Adrenal gland (tissue), 5 donors: ENCODE data around the gene ADA.

ENCODE experiments used
- POLR2A ChIP-seq, 2 donors: fragments of 450-650 bp; IDR thresholded peaks; one replicate each; pipeline ENCODE4 v1.6.1; 2017; ENCODE audit warnings: antibody characterized with exemption in 2 of 2, mild to moderate bottlenecking in 2 of 2, moderate library complexity in 1 of 2
- TF ChIP-seq, protein P1 (sequence below), 6 experiments: fragments of 450-650 bp in 4 of 6; fragments of 200-600 bp in 2 of 6; sonication (generic) in 1 of 6; IDR thresholded peaks; 1 replicate in 5 of 6; 2 replicates in 1 of 6; pipeline versions ENCODE4 v1.5.1 to v1.8.0; 2016 to 2021; ENCODE audit warnings: antibody characterized with exemption in 6 of 6, mild to moderate bottlenecking in 2 of 6, moderate library complexity in 1 of 6
- donor health status: DM: no; HTN: no; CAD: no.

DNA sequence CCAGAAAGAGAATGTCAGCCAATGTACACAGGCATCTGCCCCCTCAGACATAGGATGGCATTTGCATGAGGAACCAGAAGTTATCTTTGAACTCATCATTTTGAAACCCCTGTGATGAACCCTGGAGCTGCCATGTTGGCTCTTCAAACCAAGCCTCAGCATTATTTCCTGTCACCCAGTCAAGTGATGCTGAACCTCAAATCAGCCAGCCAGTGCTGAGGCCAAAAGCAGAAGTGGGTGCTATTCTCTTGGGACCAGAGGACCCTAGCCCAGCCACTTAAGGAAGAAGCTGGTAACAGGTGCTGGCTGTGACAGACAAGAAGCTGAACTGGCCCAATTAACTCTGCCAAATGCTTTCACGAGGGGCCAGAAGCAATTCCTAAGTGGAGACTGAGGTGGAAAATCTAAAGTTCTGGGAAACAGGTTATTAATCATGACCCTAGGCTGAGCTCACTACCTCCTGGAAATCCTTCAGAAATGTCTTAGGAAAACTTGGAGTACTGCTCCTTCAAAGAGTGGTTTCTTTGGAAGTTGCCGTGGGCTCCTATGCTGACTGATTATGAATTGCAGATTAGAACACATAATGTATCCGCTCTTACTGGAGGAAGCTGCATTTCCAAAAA is 65.1 kb downstream of the ADA start:
- no peak for TF ChIP-seq POLR2A (IDR thresholded peaks at IDR 0.05)
- TF ChIP-seq, protein P1, sequence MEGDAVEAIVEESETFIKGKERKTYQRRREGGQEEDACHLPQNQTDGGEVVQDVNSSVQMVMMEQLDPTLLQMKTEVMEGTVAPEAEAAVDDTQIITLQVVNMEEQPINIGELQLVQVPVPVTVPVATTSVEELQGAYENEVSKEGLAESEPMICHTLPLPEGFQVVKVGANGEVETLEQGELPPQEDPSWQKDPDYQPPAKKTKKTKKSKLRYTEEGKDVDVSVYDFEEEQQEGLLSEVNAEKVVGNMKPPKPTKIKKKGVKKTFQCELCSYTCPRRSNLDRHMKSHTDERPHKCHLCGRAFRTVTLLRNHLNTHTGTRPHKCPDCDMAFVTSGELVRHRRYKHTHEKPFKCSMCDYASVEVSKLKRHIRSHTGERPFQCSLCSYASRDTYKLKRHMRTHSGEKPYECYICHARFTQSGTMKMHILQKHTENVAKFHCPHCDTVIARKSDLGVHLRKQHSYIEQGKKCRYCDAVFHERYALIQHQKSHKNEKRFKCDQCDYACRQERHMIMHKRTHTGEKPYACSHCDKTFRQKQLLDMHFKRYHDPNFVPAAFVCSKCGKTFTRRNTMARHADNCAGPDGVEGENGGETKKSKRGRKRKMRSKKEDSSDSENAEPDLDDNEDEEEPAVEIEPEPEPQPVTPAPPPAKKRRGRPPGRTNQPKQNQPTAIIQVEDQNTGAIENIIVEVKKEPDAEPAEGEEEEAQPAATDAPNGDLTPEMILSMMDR (IDR thresholded peaks at IDR 0.05) = no peak
